PFSK-1 (cell line): ENCODE results near the gene CEP19.

Source experiments
- FOXP2 ChIP-seq: optimal IDR thresholded peaks from 2 replicates; pipeline ENCODE3; 2011; ENCODE audit warnings: borderline replicate concordance, control low read depth, inconsistent platforms; ENCODE audit not compliant: insufficient read depth; ENCODE audit errors: extremely low read length, extremely low read depth
- POLR2AphosphoS5 ChIP-seq: IDR thresholded peaks from 2 replicates; pipeline ENCODE4 v1.6.1; 2012; ENCODE audit warnings: low read depth, mild to moderate bottlenecking, control low read depth, low read length, moderate library complexity
- SIN3A ChIP-seq: IDR thresholded peaks from 2 replicates; pipeline ENCODE4 v1.6.1; 2012; ENCODE audit warnings: mild to moderate bottlenecking, low read length, moderate library complexity, borderline replicate concordance; ENCODE audit not compliant: insufficient read depth
- TAF1 ChIP-seq: IDR thresholded peaks from 2 replicates; pipeline ENCODE4 v1.6.1; 2012; ENCODE audit warnings: low read length, control low read depth, borderline replicate concordance; ENCODE audit not compliant: insufficient read depth
- TF ChIP-seq, protein P1 (sequence below), 2 experiments: IDR thresholded peaks; 2 replicates each; pipeline versions ENCODE4 v1.6.1 to v1.8.0; 2011 to 2012; ENCODE audit warnings: low read depth in 2 of 2, low read length in 2 of 2, control low read depth in 1 of 2, inconsistent platforms in 1 of 2, mild to moderate bottlenecking in 1 of 2, moderate library complexity in 1 of 2; ENCODE audit not compliant: insufficient read depth in 1 of 2

The CEP19 gene

DNA sequence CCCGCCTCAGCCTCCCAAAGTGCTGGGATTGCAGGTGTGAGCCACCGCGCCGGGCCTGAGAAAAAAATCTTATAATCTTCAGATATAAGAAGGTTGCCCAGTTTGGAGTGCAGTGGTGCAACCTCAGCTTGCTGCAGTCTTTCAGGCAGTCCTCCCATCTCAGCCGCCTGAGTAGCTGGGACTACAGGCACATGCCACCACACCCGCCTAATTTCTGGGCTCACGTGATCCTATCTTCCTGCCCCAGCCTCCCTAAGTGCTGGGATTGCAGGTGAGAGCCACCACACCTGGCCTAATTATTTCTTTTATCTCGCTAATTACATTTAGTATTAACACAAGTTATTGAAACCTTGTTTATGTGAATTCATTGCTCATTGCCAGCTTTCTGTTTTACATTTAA is 41.2 kb upstream of the CEP19 start:
- TF ChIP-seq SIN3A: no peak

DNA sequence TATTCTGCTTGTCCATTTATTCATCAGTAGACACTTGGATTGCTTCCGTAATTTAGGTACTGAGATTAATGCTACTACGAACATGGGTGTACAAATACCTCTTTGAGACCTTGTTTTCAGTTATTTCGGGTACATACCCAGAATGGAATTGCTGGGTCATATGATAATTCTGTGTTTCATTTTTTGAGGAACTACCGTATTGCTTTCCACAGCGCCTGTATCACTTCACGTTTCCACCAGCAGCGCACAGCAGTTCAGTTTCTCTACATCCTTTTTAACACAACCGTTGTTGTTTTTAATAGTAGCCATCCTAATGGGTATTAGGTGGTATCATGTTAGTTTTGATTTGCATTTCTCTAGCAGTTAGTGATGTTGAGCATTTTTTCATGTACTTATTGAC is 37.1 kb upstream of the CEP19 start:
- TF ChIP-seq TAF1 (no peak), POLR2AphosphoS5 (no peak)
- TF ChIP-seq, protein P1, sequence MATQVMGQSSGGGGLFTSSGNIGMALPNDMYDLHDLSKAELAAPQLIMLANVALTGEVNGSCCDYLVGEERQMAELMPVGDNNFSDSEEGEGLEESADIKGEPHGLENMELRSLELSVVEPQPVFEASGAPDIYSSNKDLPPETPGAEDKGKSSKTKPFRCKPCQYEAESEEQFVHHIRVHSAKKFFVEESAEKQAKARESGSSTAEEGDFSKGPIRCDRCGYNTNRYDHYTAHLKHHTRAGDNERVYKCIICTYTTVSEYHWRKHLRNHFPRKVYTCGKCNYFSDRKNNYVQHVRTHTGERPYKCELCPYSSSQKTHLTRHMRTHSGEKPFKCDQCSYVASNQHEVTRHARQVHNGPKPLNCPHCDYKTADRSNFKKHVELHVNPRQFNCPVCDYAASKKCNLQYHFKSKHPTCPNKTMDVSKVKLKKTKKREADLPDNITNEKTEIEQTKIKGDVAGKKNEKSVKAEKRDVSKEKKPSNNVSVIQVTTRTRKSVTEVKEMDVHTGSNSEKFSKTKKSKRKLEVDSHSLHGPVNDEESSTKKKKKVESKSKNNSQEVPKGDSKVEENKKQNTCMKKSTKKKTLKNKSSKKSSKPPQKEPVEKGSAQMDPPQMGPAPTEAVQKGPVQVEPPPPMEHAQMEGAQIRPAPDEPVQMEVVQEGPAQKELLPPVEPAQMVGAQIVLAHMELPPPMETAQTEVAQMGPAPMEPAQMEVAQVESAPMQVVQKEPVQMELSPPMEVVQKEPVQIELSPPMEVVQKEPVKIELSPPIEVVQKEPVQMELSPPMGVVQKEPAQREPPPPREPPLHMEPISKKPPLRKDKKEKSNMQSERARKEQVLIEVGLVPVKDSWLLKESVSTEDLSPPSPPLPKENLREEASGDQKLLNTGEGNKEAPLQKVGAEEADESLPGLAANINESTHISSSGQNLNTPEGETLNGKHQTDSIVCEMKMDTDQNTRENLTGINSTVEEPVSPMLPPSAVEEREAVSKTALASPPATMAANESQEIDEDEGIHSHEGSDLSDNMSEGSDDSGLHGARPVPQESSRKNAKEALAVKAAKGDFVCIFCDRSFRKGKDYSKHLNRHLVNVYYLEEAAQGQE (IDR thresholded peaks at IDR 0.05; ENCODE audit: insufficient read depth in 1 of 2, low read depth in 2 of 2, low read length in 2 of 2): no peak

DNA sequence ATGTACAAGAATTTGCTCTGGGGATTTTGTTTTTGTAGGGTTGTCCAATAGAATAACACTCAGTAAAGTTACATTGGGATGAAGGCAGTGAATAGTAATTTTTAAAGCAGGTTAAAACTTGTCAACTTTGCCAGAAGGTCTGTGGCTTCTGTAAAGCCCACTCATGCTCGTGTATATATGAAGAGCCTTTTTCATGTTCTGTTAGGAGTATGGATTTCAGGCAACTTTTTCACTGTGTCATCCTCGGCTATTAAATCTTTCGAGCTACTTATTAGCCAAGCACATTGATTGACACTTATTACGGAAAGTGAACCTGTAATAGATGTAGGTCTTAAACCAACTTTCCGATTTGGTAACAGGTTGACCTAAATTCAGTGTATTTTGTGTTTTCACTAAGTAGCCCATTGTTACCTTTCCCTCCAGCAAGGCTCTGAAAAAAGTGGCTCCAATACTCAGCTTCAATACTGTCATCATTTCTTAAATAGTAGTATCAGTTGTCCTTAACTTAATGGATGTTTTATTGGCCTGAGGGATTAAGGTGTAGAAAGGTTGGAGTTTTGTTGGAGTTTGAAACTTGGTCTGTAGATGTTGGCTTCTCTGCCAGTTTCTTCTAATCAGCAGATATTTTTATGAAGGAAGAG is 29.3 kb upstream of the CEP19 start:
- TF ChIP-seq SIN3A: no peak
- no peak for TF ChIP-seq FOXP2
- TF ChIP-seq POLR2AphosphoS5: no peak
- TF ChIP-seq, protein P1 (IDR thresholded peaks at IDR 0.05; ENCODE audit: insufficient read depth in 1 of 2, low read depth in 2 of 2, low read length in 2 of 2): no peak
- no peak for TF ChIP-seq TAF1

DNA sequence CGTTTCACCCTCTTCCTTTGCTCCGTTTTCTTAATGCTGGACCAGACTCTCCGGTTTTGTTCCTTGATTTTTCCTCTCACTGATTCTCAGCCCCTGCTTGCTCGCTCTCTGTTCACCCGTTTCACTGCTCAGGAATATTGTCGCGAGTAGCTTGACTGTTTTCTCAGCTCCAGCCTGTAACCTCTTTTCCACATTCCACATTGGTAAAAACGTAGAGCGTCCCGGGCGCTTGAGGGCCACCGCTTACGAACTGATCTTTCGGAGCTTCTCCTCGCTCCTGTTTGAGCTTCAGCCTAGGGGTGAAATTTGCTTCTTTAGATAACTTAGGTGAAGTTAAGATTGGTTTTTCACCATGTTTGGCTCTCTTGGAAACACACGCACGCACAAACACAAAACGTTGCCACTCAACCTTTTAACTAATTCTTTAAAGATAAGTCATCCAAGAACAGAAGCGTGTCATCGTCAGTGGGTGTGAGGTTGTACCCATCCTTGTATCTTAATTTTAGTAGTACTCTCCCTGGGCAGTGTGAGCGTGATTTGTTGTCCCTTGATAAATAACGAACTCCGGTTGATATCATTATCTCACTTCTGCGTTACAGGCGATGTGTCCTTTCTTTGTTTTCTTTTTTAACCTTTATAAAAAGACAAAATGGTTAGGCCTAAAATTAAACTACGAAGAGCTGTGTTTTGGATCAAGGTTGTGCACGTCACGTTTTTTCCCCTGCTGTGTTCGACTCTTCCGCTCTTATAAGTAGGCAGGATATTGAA is 28.6 kb upstream of the CEP19 start:
- TF ChIP-seq, protein P1 (IDR thresholded peaks at IDR 0.05; ENCODE audit: insufficient read depth in 1 of 2, low read depth in 2 of 2, low read length in 2 of 2): no peak
- TF ChIP-seq POLR2AphosphoS5: 0 out of 2 replicates have a peak, but pooled peaks have one; percentile 19

DNA sequence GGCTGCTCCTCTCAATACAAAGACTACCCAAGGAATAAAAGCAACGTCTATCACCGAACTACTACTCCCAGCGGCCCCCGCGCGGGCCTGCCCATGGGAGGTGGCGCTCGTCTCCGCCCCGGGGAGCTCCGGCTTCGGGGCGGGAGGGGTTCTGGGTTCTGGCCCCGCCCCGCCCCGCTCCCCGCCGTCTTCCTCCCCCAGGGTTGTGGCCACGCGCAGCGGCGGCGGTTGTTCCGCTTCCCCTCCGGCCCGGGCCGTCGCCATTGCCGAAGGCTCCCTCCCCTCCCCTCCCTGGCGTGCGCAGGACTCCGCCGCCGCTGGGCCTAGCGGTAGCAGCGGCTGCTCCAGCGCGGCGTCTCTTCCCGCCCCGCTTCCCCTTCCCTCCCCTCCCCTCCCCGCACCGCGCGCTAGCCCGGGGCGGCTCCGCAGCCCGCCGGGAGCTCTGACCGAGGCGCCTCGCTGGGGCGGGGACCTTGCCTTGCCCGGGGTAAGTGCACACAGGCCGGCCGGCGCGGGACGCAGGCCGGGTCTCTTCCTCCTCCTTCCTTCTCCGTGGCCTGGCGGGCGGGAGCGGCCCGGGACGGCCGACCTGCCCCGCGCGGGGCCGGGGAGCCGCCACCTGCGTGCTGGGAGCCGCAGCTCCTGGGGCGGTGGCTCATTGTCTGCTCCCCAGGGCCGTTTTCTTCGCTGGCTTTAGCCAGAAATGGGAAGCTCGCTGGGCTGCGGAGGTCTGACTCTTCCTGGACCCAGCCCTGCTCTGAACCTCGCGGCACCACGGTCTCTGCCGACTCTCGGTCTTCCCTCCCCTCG is 27.8 kb upstream of the CEP19 start, which contains the start of gene PAK2:
TSS of gene PAK2 (plus strand) at position 187 of the 810 bp plus-strand sequence. CDS start 42,790 bp downstream, outside the sequence.
- TF ChIP-seq, protein P1 (IDR thresholded peaks at IDR 0.05; ENCODE audit: insufficient read depth in 1 of 2, low read depth in 2 of 2, low read length in 2 of 2): no peak
- peak; percentile 35; the same call in 1 of the 2 replicates for TF ChIP-seq SIN3A
- TF ChIP-seq FOXP2: peak; percentile 58
- TF ChIP-seq POLR2AphosphoS5: peak; percentile 63
- peak; percentile 63; the same call in 1 of the 2 replicates for TF ChIP-seq TAF1
